HepG2 (cell line): ENCODE data around the gene ALDH7A1. TPM values are rescaled to one million over a fixed set of nuclear protein-coding genes. Genes with fewer than 3 reads are reported as not detected.

Experiments used
- CEBPB ChIP-seq: IDR thresholded peaks from 2 replicates; pipeline ENCODE4 v1.6.1; 2011; ENCODE audit warnings: low read depth, low read length, improper control_type of control experiment, borderline replicate concordance
- CEBPG ChIP-seq: IDR thresholded peaks from 2 replicates; pipeline ENCODE4 v1.6.1; 2016
- DNMT1 ChIP-seq: sonication (generic); formaldehyde crosslinking; IDR thresholded peaks from 2 replicates; pipeline ENCODE4 v1.5.1; 2020; ENCODE audit warnings: mild to moderate bottlenecking, missing genetic modification reagents
- ELF3 ChIP-seq: IDR thresholded peaks from 2 replicates; pipeline ENCODE4 v1.6.1; 2016; ENCODE audit warnings: missing genetic modification reagents, missing compliant biosample characterization
- EP300 ChIP-seq, 3 experiments: sonication (generic) in 1 of 3; formaldehyde crosslinking in 1 of 3; IDR thresholded peaks; 2 replicates each; pipeline versions ENCODE4 v1.5.1 to v1.6.1; 2011 to 2020; ENCODE audit warnings: low read depth in 2 of 3, low read length in 2 of 3, borderline replicate concordance in 1 of 3, improper control_type of control experiment in 1 of 3, mild to moderate bottlenecking in 1 of 3, missing genetic modification reagents in 1 of 3, moderate library complexity in 1 of 3
- HIVEP1 ChIP-seq: sonication (generic); formaldehyde crosslinking; IDR thresholded peaks from 2 replicates; pipeline ENCODE4 v1.4.0; 2020; ENCODE audit warnings: mild to moderate bottlenecking, missing genetic modification reagents
- HOXA3 ChIP-seq: sonication (generic); formaldehyde crosslinking; IDR thresholded peaks from 2 replicates; pipeline ENCODE4 v1.5.0; 2020; ENCODE audit warnings: missing genetic modification reagents
- JUN ChIP-seq: sonication (generic); formaldehyde crosslinking; IDR thresholded peaks from 2 replicates; pipeline ENCODE4 v1.4.0; 2020; ENCODE audit warnings: mild to moderate bottlenecking, missing genetic modification reagents
- KMT2B ChIP-seq: IDR thresholded peaks from 2 replicates; pipeline ENCODE4 v1.6.1; 2016; ENCODE audit warnings: missing genetic modification reagents, missing compliant biosample characterization
- NR2F2 ChIP-seq: IDR thresholded peaks from 2 replicates; pipeline ENCODE4 v1.6.1; 2012; ENCODE audit warnings: low read depth, inconsistent platforms, borderline replicate concordance
- NRL ChIP-seq: sonication (generic); formaldehyde crosslinking; IDR thresholded peaks from 2 replicates; pipeline ENCODE4 v1.5.0; 2020; ENCODE audit warnings: missing genetic modification reagents, mild to moderate bottlenecking, moderate library complexity, borderline replicate concordance
- PHF21A ChIP-seq: sonication (generic); formaldehyde crosslinking; IDR thresholded peaks from 2 replicates; pipeline ENCODE4 v1.5.0; 2020; ENCODE audit warnings: mild to moderate bottlenecking, missing genetic modification reagents
- RCOR2 ChIP-seq: IDR thresholded peaks from 2 replicates; pipeline ENCODE4 v1.6.1; 2016; ENCODE audit warnings: missing biosample characterization, missing genetic modification reagents
- SMAD9 ChIP-seq: sonication (generic); formaldehyde crosslinking; IDR thresholded peaks from 2 replicates; pipeline ENCODE4 v1.5.1; 2020; ENCODE audit warnings: mild to moderate bottlenecking, missing genetic modification reagents
- TCF12 ChIP-seq, 2 experiments: fragments of 450-650 bp in 1 of 2; sonication (generic) in 1 of 2; formaldehyde crosslinking in 1 of 2; IDR thresholded peaks; 2 replicates each; pipeline versions ENCODE4 v1.6.1 to v1.8.0; 2017 to 2022; ENCODE audit warnings: antibody characterized with exemption in 1 of 2, mild to moderate bottlenecking in 1 of 2, missing genetic modification reagents in 1 of 2, moderate library complexity in 1 of 2
- ZNF101 ChIP-seq: sonication (generic); formaldehyde crosslinking; IDR thresholded peaks from 2 replicates; pipeline ENCODE4 v1.4.0; 2020; ENCODE audit warnings: mild to moderate bottlenecking, low read depth, missing genetic modification reagents, borderline replicate concordance
- ZNF224 ChIP-seq: sonication (generic); formaldehyde crosslinking; IDR thresholded peaks from 2 replicates; pipeline ENCODE4 v1.5.0; 2020; ENCODE audit warnings: mild to moderate bottlenecking, missing genetic modification reagents
- ZNF562 ChIP-seq: sonication (generic); formaldehyde crosslinking; IDR thresholded peaks from 2 replicates; pipeline ENCODE4 v1.8.0; 2022; ENCODE audit warnings: missing genetic modification reagents, borderline replicate concordance
- ZNF792 ChIP-seq: IDR thresholded peaks from 2 replicates; pipeline ENCODE4 v1.6.1; 2016
- ZSCAN31 ChIP-seq: sonication (generic); formaldehyde crosslinking; IDR thresholded peaks from 2 replicates; pipeline ENCODE4 v1.5.0; 2020; ENCODE audit warnings: low read depth, mild to moderate bottlenecking, missing genetic modification reagents
- polyA plus RNA-seq, 8 experiments: library from polyadenylated mRNA; depleted of rRNA in 3 of 8; stranded (reverse) in 7 of 8; unstranded in 1 of 8; fragments of >200 nt; fragmentation: Illumina TruSeq in 4 of 8; extraction: Trizol in 4 of 8; gene quantifications; 2 replicates each; pipeline versions ENCODE4 v1.2.1 to v1.2.3, GENCODE V29; 2011 to 2016; ENCODE audit warnings: low read depth in 4 of 8, missing spikeins in 1 of 8, mixed read lengths in 1 of 8; ENCODE audit not compliant: insufficient read depth in 1 of 8
- total RNA-seq, 5 experiments: library from RNA; depleted of rRNA; stranded (reverse); fragments of >200 nt; fragmentation: Illumina TruSeq; extraction: Trizol; gene quantifications; 2 replicates each; pipeline ENCODE4 v1.2.3, GENCODE V29; 2016; ENCODE audit warnings: low read depth in 1 of 5
- TF ChIP-seq, protein P1 (sequence below): sonication (generic); formaldehyde crosslinking; IDR thresholded peaks from 2 replicates; pipeline ENCODE4 v1.4.0; 2020; ENCODE audit warnings: low read depth, mild to moderate bottlenecking, missing genetic modification reagents
- TF ChIP-seq, protein P2 (sequence below): IDR thresholded peaks from 2 replicates; pipeline ENCODE4 v1.4.0; 2020; ENCODE audit warnings: mild to moderate bottlenecking, missing genetic modification reagents
- TF ChIP-seq, protein P3 (sequence below): sonication (generic); formaldehyde crosslinking; IDR thresholded peaks from 2 replicates; pipeline ENCODE4 v1.4.0; 2020; ENCODE audit warnings: missing genetic modification reagents

The ALDH7A1 gene
- total and polyA plus RNA-seq, 2 of the 13 experiments (the other 11 are each of a cell fraction or from before 2014, with no cell fraction given): 69.0 to 100 TPM

DNA sequence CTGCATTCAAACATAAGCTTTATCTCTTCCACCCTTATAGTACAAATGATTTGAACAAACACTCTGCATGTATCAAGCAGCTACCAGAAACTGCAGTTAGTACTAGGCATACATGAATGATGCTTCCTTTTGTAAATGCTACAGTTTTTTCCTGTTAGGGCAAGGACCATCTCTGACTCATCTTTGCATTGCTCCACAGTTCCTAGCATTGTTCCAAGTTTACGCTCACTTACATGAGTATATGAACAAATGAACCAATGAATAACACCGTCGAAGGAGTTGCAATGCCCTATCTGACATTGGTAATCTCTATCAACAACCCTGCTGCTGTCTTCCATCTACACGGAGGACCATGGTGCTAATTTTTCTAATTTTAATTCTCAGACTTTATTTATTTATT is 2.1 kb upstream of the ALDH7A1 start (continued):
- TF ChIP-seq, protein P1, sequence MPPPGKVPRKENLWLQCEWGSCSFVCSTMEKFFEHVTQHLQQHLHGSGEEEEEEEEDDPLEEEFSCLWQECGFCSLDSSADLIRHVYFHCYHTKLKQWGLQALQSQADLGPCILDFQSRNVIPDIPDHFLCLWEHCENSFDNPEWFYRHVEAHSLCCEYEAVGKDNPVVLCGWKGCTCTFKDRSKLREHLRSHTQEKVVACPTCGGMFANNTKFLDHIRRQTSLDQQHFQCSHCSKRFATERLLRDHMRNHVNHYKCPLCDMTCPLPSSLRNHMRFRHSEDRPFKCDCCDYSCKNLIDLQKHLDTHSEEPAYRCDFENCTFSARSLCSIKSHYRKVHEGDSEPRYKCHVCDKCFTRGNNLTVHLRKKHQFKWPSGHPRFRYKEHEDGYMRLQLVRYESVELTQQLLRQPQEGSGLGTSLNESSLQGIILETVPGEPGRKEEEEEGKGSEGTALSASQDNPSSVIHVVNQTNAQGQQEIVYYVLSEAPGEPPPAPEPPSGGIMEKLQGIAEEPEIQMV (CRISPR knock-in tag): no peak
- TF ChIP-seq HOXA3 (CRISPR knock-in tag): no peak
- TF ChIP-seq NRL: no peak
- TF ChIP-seq NR2F2: no peak
- TF ChIP-seq, protein P2, sequence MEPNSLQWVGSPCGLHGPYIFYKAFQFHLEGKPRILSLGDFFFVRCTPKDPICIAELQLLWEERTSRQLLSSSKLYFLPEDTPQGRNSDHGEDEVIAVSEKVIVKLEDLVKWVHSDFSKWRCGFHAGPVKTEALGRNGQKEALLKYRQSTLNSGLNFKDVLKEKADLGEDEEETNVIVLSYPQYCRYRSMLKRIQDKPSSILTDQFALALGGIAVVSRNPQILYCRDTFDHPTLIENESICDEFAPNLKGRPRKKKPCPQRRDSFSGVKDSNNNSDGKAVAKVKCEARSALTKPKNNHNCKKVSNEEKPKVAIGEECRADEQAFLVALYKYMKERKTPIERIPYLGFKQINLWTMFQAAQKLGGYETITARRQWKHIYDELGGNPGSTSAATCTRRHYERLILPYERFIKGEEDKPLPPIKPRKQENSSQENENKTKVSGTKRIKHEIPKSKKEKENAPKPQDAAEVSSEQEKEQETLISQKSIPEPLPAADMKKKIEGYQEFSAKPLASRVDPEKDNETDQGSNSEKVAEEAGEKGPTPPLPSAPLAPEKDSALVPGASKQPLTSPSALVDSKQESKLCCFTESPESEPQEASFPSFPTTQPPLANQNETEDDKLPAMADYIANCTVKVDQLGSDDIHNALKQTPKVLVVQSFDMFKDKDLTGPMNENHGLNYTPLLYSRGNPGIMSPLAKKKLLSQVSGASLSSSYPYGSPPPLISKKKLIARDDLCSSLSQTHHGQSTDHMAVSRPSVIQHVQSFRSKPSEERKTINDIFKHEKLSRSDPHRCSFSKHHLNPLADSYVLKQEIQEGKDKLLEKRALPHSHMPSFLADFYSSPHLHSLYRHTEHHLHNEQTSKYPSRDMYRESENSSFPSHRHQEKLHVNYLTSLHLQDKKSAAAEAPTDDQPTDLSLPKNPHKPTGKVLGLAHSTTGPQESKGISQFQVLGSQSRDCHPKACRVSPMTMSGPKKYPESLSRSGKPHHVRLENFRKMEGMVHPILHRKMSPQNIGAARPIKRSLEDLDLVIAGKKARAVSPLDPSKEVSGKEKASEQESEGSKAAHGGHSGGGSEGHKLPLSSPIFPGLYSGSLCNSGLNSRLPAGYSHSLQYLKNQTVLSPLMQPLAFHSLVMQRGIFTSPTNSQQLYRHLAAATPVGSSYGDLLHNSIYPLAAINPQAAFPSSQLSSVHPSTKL (CRISPR knock-in tag): peak; percentile 53
- TF ChIP-seq KMT2B (CRISPR knock-in tag): 0 out of 2 replicates have a peak, but pooled peaks have one; percentile 16
- no peak for TF ChIP-seq SMAD9 (CRISPR knock-in tag)
- peak; percentile 53; the same call in 1 of the 2 replicates for TF ChIP-seq CEBPG (CRISPR knock-in tag)
- no peak for TF ChIP-seq ZSCAN31
- no peak for TF ChIP-seq PHF21A
- TF ChIP-seq, protein P3, sequence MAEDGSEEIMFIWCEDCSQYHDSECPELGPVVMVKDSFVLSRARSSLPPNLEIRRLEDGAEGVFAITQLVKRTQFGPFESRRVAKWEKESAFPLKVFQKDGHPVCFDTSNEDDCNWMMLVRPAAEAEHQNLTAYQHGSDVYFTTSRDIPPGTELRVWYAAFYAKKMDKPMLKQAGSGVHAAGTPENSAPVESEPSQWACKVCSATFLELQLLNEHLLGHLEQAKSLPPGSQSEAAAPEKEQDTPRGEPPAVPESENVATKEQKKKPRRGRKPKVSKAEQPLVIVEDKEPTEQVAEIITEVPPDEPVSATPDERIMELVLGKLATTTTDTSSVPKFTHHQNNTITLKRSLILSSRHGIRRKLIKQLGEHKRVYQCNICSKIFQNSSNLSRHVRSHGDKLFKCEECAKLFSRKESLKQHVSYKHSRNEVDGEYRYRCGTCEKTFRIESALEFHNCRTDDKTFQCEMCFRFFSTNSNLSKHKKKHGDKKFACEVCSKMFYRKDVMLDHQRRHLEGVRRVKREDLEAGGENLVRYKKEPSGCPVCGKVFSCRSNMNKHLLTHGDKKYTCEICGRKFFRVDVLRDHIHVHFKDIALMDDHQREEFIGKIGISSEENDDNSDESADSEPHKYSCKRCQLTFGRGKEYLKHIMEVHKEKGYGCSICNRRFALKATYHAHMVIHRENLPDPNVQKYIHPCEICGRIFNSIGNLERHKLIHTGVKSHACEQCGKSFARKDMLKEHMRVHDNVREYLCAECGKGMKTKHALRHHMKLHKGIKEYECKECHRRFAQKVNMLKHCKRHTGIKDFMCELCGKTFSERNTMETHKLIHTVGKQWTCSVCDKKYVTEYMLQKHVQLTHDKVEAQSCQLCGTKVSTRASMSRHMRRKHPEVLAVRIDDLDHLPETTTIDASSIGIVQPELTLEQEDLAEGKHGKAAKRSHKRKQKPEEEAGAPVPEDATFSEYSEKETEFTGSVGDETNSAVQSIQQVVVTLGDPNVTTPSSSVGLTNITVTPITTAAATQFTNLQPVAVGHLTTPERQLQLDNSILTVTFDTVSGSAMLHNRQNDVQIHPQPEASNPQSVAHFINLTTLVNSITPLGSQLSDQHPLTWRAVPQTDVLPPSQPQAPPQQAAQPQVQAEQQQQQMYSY (CRISPR knock-in tag): no peak
- TF ChIP-seq ZNF101: no peak
- no peak for TF ChIP-seq ZNF224
- no peak for TF ChIP-seq ZNF562 (CRISPR knock-in tag)
- peak; percentile 76 for TF ChIP-seq ELF3 (CRISPR knock-in tag)
- TF ChIP-seq EP300 (IDR thresholded peaks at IDR 0.05; ENCODE audit: low read depth in 2 of 2, low read length in 2 of 2): peak in 1 of 2 experiments; percentile 22; a peak in 1 of 4 replicates
- no peak for TF ChIP-seq EP300 (CRISPR knock-in tag; IDR thresholded peaks at IDR 0.05; ENCODE audit: borderline replicate concordance)
- peak; percentile 86 for TF ChIP-seq CEBPB
- TF ChIP-seq ZNF792 (CRISPR knock-in tag): no peak
- no peak for TF ChIP-seq HIVEP1
- no peak for TF ChIP-seq DNMT1
- TF ChIP-seq JUN: no peak
- TF ChIP-seq RCOR2: peak; percentile 25; the same call in 1 of the 2 replicates
- TF ChIP-seq TCF12 (IDR thresholded peaks at IDR 0.05): no peak
- TF ChIP-seq TCF12 (CRISPR knock-in tag; IDR thresholded peaks at IDR 0.05): no peak
